GM18520 (cell line): Measurements from ENCODE around the gene CATSPERE.

Experiments used
- ATAC-seq: cut with Tn5 transposase; IDR thresholded peaks from one replicate; pipeline ENCODE4 v1.9.1; 2021; ENCODE audit not compliant: unreplicated experiment

CATSPERE gene

DNA sequence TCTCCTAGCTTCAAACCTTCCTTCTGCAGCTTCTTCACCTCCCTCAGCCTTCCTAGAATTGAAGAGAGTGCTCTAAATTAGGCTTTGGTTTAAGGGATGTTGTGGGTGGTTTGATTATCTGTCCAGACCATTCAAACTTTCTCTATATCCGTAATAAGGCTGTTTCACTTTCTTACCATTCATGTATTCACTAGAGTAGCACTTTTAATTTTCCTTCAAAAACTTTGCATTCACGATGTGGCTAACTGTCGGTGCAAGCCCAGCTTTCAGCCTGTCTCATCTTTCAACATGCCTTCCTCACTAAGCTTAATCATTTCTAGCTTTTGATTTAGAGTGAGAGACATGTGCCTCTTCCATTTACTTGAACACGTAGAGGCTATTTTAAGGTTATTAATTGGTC lies 165.6 kb downstream of the CATSPERE start:
- ATAC-seq, result no peak

DNA sequence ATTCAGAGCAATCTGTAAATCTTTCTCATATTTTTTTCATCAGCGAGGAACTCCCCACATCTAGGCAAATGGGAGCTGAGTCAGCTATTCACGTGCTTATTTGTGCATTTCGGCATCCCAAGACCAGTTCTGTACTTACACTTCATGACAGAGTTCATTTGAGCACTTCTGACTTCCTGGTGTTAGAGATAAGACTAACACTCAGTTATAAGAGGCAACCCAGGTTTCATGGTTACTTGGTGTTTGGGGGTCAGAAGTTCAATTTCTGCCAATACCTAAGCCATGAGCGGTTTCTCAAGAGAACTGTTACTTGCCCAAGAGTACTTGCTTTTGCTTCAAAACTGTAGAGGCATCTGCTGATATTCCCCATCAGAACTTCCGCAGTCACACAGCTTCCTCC lies 167.7 kb downstream of the CATSPERE start:
- ATAC-seq, result no peak

DNA sequence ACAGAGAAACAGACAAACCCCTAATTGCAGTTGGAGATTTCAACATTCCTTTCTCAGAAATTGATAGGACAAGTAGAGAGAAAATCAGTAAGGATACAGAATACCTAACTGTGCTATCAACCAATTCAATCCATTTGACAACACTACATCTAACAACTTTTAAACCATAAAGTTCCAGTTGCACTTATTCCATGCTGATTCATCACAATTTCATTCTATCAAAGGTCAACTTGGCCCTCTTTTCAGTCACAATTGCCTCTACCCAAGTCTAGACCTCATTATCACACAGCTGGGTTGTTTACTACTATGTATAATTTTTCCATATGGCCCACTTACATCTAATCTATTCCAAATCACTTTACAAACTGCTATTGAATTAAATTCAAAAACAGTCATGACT lies 172.1 kb downstream of the CATSPERE start:
- no peak for ATAC-seq

DNA sequence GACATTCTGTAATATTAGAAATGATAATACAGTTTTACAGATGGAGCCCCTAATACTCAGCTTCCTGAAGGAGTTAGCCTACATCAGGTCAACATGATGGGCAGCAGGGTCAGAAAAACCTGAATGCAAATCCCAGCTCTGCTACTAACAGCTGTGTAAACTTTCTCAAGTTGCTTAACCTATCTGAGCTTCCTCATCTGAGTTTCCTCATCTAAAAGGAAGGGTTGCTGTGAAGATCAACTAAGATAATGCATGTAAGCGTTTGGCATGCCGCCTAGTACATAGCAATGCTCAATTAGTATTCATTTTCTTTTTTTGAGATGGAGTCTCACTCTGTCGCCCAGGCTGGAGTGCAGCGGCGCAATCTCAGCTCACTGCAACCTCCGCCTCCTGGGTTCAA lies 173.5 kb downstream of the CATSPERE start:
- ATAC-seq, result no peak

DNA sequence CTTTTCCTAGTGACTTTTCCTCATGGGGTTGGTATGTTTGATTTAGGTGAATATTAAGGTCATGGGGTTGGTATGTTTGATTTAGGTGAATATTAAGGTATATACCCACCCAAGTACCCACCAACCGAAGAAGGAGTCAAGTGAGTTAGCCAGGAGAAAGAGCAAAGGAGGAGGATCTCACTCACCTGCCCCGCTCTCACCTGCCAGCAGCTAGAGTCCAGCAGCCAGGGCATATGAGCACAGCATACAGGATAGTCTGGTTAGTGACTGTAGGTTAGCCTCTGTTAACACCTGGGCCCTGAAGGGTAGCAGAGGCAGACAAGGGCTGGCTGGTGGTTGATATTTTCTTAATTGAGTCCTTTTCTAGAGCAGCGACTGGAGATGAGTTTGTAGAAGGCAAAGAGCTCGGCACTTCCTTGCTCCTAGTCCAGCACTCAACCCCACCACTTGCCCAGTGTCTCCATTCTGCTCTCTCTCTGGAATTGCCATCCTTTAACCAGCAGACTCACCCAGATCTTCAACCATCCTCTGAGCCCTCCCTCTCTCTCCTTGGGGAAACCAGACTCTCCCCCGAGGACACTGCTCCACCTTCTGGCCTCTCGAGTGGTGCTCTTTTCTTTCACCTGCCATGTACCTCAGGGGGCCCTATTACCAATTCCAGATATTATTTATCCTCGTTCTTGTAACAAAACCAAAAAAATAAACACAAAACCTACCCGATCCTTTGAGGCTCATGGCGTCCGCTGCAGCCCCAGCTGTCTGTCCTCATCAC lies 175.6 kb downstream of the CATSPERE start:
- ATAC-seq, result no peak

DNA sequence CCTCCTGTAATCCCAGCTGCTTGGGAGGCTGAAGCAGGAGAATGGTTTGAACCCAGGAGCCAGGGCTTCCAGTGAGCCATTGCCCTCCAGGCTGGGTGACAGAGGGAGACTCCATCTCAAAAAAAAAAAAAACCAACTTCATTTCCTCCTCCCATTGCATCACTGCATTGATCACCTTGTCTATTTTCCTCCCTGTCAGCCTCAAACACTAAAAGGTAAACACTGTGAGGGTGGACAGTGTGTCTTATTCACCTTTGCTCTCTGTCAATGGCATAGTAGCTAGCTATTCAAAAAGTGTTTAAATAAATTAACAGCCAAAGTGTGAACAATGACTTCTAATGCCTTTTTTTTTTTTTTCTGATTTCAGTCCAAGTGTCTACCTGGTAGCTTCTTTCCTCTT lies 178.5 kb downstream of the CATSPERE start:
- no peak for ATAC-seq

DNA sequence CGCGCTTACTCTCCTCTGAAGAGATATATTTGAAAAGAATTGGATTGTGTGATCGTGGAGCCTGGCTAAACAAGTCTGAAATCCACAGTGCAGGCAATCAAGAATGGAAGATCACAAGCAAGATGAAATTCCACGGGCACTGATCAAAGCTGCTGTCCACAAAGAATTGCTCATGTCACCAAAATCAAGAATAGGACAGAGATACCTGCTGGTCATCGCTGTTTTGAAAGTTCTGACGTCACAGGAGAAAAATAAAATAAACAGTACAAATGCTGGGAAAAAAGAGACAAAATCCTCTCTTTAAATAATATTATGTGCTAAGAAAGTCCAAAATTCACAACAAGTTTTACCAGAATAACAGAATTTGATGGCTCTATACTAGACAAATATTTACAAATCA lies 179.8 kb downstream of the CATSPERE start:
- ATAC-seq, result no peak

DNA sequence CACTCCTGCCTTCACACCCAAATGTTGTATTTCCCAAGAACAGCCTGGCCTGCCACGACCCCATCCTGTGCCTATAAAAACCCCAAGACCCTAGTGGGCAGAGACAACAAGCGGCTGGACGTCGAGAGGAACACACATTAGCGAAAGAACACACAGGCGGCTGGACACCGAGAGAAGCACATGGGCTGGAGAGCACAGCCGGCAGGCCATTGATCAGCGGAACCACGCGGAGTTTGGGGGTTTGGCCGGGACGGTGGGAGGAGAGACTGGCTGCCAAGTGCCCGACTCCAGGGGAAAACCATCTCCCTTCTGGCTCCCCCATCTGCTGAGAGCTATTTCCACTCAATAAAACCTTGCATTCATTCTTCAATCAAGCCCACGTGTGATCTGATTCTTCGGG lies 181.5 kb downstream of the CATSPERE start:
- ATAC-seq, result no peak

DNA sequence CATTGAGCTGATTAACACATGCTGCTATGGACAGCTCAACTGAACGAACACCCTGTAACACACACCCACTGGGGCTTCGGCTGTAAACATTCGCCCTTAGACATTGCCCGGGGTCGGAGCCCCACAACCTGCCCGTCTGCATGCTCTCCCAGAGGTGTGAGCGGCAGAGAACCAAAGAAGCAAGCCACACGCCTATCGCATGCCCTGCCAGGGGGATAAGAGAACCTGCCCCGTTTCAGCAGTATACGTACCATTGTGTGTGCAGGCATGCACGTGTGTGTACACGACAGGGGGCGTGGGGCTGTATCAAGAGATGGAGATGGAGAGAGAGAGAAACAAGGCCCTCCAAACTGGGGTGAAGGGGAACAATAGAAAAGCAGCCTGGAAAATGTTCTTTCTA lies 181.9 kb downstream of the CATSPERE start:
- ATAC-seq, result no peak

DNA sequence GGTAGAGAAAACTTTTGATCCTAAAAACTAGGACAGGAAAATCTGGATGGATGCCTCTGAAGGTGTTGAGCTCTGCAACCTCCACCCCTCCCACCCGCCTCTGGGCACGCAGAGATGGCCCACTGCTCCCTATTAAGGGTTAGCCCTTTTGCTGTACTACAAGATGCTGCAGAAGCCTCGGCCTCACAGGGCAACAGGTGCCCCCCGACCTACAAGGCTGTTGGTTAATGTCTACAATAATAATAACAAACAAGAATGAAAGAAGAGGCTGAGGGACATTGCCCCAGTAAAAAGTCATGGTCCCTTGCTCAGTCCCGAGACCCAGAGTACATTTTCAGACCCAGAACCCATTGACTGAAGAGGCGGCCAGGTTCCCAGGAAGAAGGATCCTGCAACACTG lies 184.3 kb downstream of the CATSPERE start:
- no peak for ATAC-seq

DNA sequence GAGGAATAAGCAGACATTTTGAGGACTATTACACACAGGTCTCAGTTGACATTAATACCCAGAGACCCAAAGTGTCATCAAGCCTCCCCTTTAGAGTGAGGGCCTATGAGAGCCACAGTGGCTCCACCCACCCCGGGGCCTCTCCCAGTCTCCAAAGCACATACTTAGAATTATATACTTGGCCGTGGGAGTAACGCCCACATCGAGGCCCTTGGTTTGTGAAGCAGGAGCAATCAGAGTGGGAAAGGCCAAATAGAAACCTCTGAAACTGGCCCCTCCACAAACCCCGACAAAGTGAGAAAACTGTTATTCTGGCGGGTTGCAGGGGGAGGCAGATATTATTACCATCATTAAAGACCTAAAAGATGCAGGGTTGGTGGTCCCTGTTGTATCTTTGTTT lies 184.8 kb downstream of the CATSPERE start:
- ATAC-seq, result no peak

DNA sequence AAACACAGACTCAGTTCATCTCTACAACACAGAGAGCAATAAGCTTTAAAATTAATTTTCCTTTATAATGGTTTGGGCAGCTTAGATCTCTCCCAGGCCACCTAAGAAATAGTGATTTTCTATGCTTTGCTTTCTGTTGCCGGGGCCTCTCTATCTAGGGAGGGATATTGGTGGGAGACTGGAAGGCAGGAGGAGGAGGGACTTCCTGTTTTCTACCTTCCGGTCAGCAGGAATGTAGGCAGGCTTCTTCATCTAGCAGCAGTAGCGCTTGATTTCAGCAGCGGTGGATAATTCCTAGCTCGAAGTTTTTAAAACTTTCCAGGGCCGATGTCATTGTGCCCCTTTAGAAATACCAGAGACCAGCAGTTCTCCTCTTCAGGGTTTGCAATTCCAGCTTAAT lies 186.7 kb downstream of the CATSPERE start:
- ATAC-seq, result no peak

DNA sequence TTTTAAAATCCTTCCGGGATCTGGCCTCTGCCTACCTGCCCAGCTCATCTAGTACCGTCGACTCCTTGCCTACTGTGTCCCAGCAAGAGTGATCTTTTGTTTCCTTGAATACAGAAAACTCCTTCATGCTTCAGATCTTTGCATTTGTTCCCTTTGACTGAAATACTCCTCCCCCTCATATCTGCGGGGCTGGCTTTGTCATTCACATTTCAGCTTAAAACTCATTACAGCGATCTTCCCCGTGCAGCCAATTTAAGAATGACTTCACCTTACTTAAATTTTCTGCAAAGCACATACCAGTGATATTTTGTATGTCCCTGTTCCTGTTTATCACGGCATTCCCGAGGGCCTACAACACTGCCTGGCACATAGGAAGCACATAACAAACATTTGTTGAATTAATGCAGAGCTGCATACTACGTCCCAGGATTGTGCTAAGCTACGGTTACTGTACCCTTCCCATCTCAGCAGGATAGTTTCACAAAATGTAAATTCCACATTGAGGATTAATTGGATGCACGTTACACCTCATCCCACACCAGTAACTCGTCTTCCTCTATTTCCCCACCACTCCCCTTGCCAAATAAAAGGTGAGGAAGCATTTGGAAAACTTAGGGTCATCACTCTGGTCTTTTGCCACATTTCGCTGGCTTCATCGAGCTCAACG lies 191.0 kb downstream of the CATSPERE start:
- no peak for ATAC-seq

DNA sequence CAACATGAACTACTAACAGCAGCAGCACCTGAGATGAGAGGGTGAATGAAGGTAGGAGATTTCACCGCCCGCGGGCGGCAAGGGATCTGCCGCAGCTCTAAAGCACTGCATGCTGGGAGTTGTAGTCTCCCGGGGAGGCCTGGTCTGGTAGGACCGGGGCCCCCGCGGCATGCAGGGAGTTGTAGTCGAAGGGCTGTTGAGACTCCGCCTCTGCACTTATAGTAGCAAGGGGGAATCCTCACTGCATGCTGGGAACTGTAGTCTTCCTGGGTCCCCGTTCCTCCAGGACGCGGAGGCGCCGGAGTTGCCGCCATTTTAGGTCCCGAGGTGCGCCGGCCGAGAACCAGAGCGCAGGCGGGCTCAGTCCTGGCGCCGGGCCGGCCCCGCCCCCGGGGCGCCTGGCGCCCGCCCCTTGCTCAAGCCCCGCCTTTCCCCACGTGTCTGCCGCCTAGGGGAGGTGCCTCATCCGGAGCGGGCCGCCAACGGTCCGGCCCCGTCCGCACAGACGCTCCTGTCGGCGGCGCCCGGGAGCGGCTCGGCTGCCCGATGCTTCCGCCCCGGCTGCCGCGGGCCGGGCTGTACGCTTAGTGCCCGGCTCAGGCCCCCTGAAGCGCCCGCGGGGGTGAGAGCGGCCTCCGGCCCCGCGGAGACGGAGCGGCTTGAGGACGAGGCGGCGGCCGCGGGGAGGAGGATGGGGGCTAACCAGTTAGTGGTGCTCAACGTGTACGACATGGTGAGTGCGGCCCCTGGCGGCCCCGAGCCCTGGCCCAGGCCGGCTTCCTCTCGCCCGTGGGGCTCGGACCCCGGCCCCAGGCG lies 191.8 kb downstream of the CATSPERE start, which contains the start of gene DESI2:
Gene DESI2, plus strand, starts transcription at position 504 of the 816 bp plus-strand sequence. Its CDS starts 188 bp downstream, at position 692.
- ATAC-seq, result peak; percentile 95

DNA sequence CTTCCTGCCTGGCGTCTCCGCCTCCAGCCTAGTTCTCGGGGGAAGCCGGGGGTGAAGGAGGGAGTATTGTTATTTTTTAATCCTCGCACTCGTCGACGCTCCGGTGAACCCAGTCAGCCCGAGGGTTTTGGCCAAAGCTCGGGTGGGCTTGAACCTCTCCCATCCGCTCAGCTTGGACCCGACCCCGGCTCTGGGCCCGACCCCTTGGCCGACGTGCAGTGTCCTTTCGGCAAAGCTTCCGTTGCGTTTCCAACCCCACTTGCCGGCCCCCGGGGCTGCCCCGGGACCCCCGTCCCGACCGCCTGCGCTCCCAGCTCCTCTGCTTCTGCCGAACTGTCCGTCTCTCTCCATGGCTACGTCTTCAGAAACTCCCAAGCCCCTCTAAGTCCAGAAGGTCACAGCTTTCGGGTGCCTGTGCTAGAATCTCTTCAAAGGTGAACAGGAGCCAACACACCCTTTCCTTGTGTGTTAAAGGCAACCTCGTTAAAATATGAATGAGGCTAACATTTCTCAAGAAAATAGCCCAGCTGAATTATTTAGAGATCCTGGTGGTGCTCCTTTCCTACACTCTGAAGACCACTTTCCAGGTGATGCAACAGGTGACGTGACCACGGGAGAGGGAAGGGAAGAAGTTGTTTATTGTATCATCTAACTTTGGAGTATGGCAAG lies 192.5 kb downstream of the CATSPERE start:
- no peak for ATAC-seq

DNA sequence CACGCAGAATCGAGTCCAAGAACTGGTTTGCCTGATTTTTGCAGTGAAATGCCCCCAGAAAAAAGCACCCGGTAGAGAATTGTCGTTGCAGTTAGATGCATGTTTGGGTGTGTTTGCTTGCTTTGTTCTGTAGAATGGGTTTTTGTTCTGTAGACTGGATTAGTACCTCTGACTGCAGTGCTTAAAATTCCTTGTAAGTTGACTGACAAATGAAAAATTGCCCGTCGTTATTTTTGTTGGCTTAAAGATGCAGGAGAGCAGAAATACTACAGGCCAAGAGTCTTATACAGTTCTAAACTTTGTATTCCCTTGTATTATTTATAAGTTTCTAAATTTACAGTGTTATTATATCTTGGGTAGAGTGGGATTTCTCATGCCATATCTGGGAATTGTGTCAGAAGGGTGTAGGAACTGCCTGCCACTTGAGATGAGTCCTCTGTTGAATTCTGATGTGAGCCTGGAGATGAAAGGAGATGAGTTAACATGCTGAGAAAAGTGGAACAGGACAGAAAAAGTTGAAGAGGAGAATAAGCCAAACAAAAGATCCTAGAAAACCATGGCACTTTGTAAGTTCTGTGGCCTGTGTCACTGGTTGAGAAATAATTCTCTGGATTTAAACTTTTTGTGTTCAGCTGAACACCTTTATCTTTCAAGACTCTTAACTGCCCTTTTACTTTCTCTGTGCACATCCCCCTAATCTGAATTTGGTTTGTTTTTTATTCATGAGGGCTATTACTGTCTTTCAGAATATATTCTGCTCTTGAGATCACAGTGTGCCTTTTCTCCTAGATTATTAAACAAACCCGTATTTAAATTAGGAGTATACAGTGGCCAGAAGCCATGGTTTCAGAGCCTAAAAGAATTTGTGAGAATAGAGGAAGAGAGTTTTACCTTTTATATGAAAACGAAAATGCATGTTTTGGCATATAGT lies 193.3 kb downstream of the CATSPERE start:
- ATAC-seq, result no peak

DNA sequence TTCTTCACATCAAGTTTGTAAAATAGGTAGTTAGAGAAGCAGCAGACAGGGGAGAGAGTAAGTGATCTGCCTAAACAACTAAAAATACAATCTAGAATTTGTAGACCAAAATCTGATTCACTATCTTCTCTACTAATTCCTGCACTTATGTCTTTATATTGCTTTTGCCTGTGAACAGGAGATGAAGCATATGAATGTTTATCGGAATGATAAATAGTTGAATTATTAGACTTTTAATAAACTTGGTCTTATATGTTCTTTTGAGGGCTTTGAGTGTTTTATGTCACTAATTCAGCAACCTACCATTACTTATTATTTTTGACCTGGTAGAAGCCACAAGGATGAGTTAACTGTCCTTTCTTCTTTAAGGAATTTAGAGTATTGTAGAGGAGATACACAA lies 194.1 kb downstream of the CATSPERE start:
- no peak for ATAC-seq

DNA sequence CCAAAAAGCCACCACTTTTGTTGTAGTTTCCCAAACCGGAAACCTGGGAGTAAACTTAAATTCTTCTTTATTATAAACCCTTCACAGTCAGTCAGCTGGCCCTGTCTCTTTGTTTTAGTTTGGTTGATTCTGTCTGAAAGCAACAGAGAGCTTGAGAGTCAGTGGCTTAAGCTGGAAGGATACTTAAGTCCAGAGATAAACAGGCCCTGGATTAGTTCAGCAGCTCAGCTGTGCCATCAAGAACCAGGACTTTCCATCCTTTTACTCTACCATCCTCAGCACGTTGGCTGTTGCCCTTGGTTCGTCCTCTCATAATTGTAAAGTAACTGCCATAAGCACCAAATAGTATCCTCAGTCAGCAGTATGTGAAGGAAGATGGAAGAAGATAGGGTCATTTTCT lies 196.3 kb downstream of the CATSPERE start:
- no peak for ATAC-seq

DNA sequence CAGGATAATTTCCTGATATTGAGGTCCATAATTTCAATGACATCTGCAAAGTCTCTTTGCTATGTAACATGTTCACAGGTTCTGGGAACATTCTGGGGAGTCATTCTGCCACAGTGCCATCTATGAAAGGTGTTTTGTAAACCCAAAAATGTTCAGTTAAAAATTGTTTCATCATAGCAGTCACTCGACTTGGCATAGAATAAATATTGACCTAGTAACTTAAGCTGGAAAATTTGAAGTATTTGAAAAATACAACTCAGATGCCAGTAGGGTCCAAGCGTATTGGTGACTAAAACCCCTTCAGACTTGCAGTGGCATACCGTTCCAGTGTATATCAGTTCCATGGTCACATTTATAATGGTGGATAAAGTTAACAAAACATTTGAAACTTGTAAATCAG lies 198.6 kb downstream of the CATSPERE start:
- no peak for ATAC-seq

DNA sequence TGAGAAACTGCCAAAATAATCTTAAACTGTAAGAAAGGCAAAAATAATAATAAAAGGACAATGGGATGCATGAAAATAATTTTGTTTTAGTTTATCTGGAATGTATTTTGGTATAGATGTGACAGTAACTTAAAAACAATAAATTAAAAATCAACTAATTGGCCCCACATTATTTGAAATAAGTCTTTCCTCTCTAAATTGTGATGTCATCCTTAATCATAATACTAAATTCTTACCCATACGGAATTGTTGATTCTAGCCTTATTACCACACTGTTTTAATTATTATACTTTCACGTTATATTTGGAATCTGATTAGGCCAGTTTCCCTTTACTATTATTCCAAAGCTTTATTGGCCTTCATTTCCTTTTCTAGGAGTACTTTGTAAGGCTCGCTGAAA lies 199.5 kb downstream of the CATSPERE start:
- ATAC-seq, result no peak
